CD4-positive, alpha-beta T cell (primary cell): ENCODE results near the gene DCAF4. TPM values are rescaled to one million over a fixed set of nuclear protein-coding genes. Genes with fewer than 3 reads are reported as not detected.
"Not testable (repeated sequence)": the region's sequence is repeated elsewhere in the genome, so short reads cannot be mapped to it uniquely, and the experiment has no call there.

ENCODE experiments used
- ATAC-seq: fragments of 200-7000 bp; cut with Tn5 transposase; one replicate; pipeline ENCODE4 v1.10.0; 2022; ENCODE audit warnings: mild to moderate bottlenecking; ENCODE audit not compliant: poor library complexity
- CTCF ChIA-PET: fragments of 350-600 bp; sonication (Branson Sonifier 250); formaldehyde crosslinking; loops from one replicate; lab custom pipeline; 2021; ENCODE audit warnings: antibody characterized with exemption, inconsistent platforms; lab: Charles Lee
- POLR2A ChIA-PET: fragments of 350-600 bp; sonication (Branson Sonifier 250); formaldehyde crosslinking; loops from one replicate; lab custom pipeline; 2021; ENCODE audit warnings: antibody characterized with exemption, inconsistent platforms; lab: Charles Lee
- DNase-seq, 14 experiments: peaks; one replicate each; pipeline ENCODE4 v3.0.0-alpha.2; 2013 to 2020; ENCODE audit warnings: mixed read lengths in 2 of 14
- H3K27ac ChIP-seq, 2 donors: one replicate each; pipeline versions ENCODE4 v1.5.1 to v1.7.0; 2013; ENCODE audit warnings: low read length in 2 of 2, low read depth in 1 of 2, mild to moderate bottlenecking in 1 of 2
- H3K27me3 ChIP-seq, 2 experiments: 1 replicate in 1 of 2; 2 replicates in 1 of 2; pipeline versions ENCODE4 v1.6.1 to v1.7.0; 2013; ENCODE audit warnings: low read length in 2 of 2, control low read depth in 1 of 2, mild to moderate bottlenecking in 1 of 2, moderate library complexity in 1 of 2; ENCODE audit not compliant: insufficient read depth in 2 of 2, control insufficient read depth in 1 of 2
- H3K36me3 ChIP-seq: one replicate; pipeline ENCODE4 v1.6.1; 2013; ENCODE audit warnings: low read length, control low read depth; ENCODE audit not compliant: insufficient read depth
- H3K4me1 ChIP-seq: one replicate; pipeline ENCODE4 v1.6.1; 2013; ENCODE audit warnings: low read length, control low read depth; ENCODE audit not compliant: insufficient read depth
- H3K4me3 ChIP-seq: one replicate; pipeline ENCODE4 v1.5.1; 2013; ENCODE audit warnings: mild to moderate bottlenecking, low read length, moderate library complexity
- H3K9me3 ChIP-seq, 2 experiments: 1 replicate in 1 of 2; 2 replicates in 1 of 2; pipeline versions ENCODE4 v1.6.1 to v1.7.0; 2013; ENCODE audit warnings: low read length in 2 of 2, mild to moderate bottlenecking in 2 of 2, control low read depth in 1 of 2, moderate library complexity in 1 of 2; ENCODE audit not compliant: control insufficient read depth in 1 of 2, insufficient read depth in 1 of 2
- H3K27ac Mint-ChIP-seq: one replicate; pipeline ENCODE4 v1.8.0; 2020; ENCODE audit warnings: mixed read lengths
- H3K27me3 Mint-ChIP-seq: one replicate; pipeline ENCODE4 v1.8.0; 2021; ENCODE audit warnings: mixed read lengths
- H3K36me3 Mint-ChIP-seq: one replicate; pipeline ENCODE4 v1.8.0; 2021; ENCODE audit warnings: low read depth, mixed read lengths
- H3K4me1 Mint-ChIP-seq: one replicate; pipeline ENCODE4 v1.8.0; 2021; ENCODE audit warnings: low read depth, mixed read lengths
- H3K4me3 Mint-ChIP-seq: one replicate; pipeline ENCODE4 v1.8.0; 2020; ENCODE audit warnings: mild to moderate bottlenecking, mixed read lengths
- H3K9me3 Mint-ChIP-seq: one replicate; pipeline ENCODE4 v1.8.0; 2020; ENCODE audit warnings: mixed read lengths
- intact Hi-C, 2 experiments: fragments of 100-400 bp; cut with DNase I in 1 of 2; cut with micrococcal nuclease in 1 of 2; formaldehyde crosslinking; loops; one replicate each; pipeline versions ENCODE4 v1.15.1 to v1.9.0; 2023 to 2025; cut with DNase I, micrococcal nuclease
- total RNA-seq, 174 experiments: library from RNA in 2 of 174; stranded (reverse) in 2 of 174; gene quantifications; one replicate each; pipeline ENCODE4 v1.2.3 and lab custom pipeline; 2021 to 2026
- TF ChIP-seq, protein P1 (sequence below): fragments of 200-600 bp; IDR thresholded peaks from one replicate; pipeline ENCODE4 v1.8.0; 2022; ENCODE audit warnings: antibody characterized with exemption, mild to moderate bottlenecking

Gene DCAF4
- total RNA-seq, 2 experiments from 2014 or later, result 20.8 to 22.8 TPM

DNA sequence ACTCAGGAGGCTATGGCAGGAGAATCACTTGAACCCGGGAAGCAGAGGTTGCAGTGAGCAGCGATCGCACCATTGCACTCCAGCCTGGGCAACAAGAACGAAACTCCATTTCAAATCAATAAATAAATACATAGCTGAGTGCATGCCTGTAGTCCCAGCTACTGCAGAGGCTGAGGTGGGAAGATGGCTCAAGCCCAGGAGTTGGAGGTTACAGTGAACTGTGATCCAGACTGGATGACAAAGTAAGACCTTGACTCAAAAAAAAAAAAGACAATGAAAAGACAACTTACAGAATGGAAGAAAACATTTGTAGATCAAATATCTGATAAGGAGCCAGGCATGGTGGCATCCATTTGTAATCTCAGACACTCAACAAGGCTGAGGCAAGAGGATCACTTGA lies 73.1 kb downstream of the DCAF4 start:
- Histone ChIP-seq H3K36me3 (peaks cover 46% of the 10 kb centered on the region), H3K27me3 (no peaks in the 10 kb centered on the region), H3K27ac (no peak overlapping the region), H3K4me3 (no peak overlapping the region), H3K9me3 (no peaks in the 10 kb centered on the region), H3K4me1 (no peaks in the 10 kb centered on the region)
- no peak for ATAC-seq
- peaks cover 82% of the 10 kb centered on the region for H3K36me3 Mint-ChIP-seq
- H3K4me1 Mint-ChIP-seq, result peaks cover 11% of the 10 kb centered on the region
- H3K9me3 Mint-ChIP-seq, result no peaks in the 10 kb centered on the region
- ChIA-PET POLR2A (no interaction called here), CTCF (no interaction called here)
- no peak overlapping the region for H3K27ac Mint-ChIP-seq
- no peak for DNase-seq
- H3K27me3 Mint-ChIP-seq, result no peaks in the 10 kb centered on the region
- no peak overlapping the region for H3K4me3 Mint-ChIP-seq
- TF ChIP-seq, protein P1, sequence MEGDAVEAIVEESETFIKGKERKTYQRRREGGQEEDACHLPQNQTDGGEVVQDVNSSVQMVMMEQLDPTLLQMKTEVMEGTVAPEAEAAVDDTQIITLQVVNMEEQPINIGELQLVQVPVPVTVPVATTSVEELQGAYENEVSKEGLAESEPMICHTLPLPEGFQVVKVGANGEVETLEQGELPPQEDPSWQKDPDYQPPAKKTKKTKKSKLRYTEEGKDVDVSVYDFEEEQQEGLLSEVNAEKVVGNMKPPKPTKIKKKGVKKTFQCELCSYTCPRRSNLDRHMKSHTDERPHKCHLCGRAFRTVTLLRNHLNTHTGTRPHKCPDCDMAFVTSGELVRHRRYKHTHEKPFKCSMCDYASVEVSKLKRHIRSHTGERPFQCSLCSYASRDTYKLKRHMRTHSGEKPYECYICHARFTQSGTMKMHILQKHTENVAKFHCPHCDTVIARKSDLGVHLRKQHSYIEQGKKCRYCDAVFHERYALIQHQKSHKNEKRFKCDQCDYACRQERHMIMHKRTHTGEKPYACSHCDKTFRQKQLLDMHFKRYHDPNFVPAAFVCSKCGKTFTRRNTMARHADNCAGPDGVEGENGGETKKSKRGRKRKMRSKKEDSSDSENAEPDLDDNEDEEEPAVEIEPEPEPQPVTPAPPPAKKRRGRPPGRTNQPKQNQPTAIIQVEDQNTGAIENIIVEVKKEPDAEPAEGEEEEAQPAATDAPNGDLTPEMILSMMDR, result no peak
- intact Hi-C loops, result no loop called here

DNA sequence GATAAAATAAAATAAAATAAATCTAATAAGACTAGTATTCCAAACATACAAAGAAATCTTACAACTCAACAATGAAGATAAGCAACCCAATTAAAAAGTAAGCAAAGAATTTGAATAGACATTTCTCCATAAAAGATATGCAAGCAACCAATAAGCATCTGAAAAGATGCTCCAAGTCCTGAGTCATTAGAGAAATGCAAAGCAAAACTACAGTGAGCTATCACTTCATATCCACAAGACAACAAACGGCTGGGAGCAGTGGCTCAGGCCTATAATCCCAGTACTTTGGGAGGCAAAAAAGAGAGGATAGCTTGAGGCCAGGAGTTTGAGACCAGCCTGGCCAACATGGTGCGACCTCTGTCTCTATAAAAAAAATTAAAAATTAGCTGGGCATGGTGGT lies 73.8 kb downstream of the DCAF4 start:
- H3K27me3 ChIP-seq, result no peaks in the 10 kb centered on the region
- Mint-ChIP-seq H3K27ac (no peak overlapping the region), H3K4me3 (no peak overlapping the region), H3K9me3 (no peaks in the 10 kb centered on the region), H3K4me1 (peaks cover 11% of the 10 kb centered on the region), H3K27me3 (no peaks in the 10 kb centered on the region), H3K36me3 (peaks cover 78% of the 10 kb centered on the region)
- TF ChIP-seq, protein P1, result no peak
- H3K9me3 ChIP-seq, result no peaks in the 10 kb centered on the region
- no peaks in the 10 kb centered on the region for H3K4me1 ChIP-seq
- ChIA-PET CTCF (no interaction called here), POLR2A (no interaction called here)
- no peak overlapping the region for H3K4me3 ChIP-seq
- intact Hi-C loops, result no loop called here
- no peak overlapping the region for H3K27ac ChIP-seq
- no peak for DNase-seq
- H3K36me3 ChIP-seq, result peaks cover 46% of the 10 kb centered on the region
- ATAC-seq, result no peak

DNA sequence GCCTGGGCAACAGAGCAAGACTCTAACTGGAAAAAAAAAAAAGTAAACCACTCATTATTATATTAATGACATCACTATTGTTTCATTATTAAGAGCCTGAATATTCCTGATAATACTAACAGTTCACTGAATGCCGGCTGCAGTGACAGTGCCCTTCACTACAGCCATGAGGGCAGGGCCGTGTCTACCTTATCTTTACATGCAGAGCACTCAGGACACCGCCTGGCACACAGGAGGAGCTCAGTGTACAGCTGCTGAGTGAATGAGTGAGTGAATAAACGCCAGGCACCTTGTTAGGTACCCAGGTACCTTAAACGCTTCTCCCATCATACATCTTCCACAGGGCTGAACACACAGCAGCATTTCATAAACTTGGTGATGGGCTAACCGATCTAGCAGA lies 77.4 kb downstream of the DCAF4 start:
- Mint-ChIP-seq H3K4me3 (no peak overlapping the region), H3K4me1 (peaks cover 11% of the 10 kb centered on the region), H3K9me3 (no peaks in the 10 kb centered on the region), H3K27me3 (no peaks in the 10 kb centered on the region), H3K36me3 (peaks cover 68% of the 10 kb centered on the region), H3K27ac (no peak overlapping the region)
- no peak for ATAC-seq
- Histone ChIP-seq H3K36me3 (peaks cover 39% of the 10 kb centered on the region), H3K27ac (no peak overlapping the region), H3K9me3 (no peaks in the 10 kb centered on the region), H3K27me3 (no peaks in the 10 kb centered on the region), H3K4me1 (no peaks in the 10 kb centered on the region), H3K4me3 (no peak overlapping the region)
- no peak for DNase-seq
- POLR2A ChIA-PET, result no interaction called here
- intact Hi-C loops, result no loop called here
- TF ChIP-seq, protein P1, result no peak
- CTCF ChIA-PET, result no interaction called here

DNA sequence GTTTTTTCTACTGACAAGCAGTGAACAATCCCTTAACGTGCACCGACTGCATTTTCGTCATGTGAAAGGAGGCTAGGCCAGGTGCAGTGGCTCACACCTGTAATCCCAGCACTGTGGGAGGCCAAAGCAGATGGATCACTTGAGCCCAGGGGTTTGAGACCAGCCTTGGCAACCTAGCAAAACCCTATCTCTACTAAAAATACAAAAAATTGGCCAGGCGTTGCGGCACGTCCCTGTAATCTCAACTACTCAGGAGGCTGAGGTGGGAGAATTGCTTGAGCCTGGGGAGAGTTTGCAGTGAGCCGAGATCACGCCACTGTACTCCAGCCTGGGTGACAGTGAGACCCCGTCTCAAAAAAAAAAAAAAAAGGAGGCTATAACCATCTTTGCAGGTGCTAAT lies 78.4 kb downstream of the DCAF4 start:
- H3K4me1 ChIP-seq, H3K9me3 Mint-ChIP-seq, H3K27ac Mint-ChIP-seq, CTCF ChIA-PET, intact Hi-C loops, H3K9me3 ChIP-seq, DNase-seq, H3K27ac ChIP-seq, H3K4me3 ChIP-seq, ATAC-seq, H3K27me3 ChIP-seq, H3K4me3 Mint-ChIP-seq, H3K27me3 Mint-ChIP-seq: not testable (repeated sequence)
- POLR2A ChIA-PET, result interaction anchor here (1.1 kb wide), 1 partner anchor 53 kb away, joined by 3 read pairs; no protein-coding TSS in a partner anchor
- peaks cover 69% of the 10 kb centered on the region for H3K36me3 Mint-ChIP-seq
- peaks cover 46% of the 10 kb centered on the region for H3K36me3 ChIP-seq
- peaks cover 11% of the 10 kb centered on the region for H3K4me1 Mint-ChIP-seq
